SK-N-SH (cell line): ENCODE results near the gene MAGEA11. TPM values are rescaled to one million over a fixed set of nuclear protein-coding genes. Genes with fewer than 3 reads are reported as not detected.
"Not testable (repeated sequence)": the region's sequence is repeated elsewhere in the genome, so short reads cannot be mapped to it uniquely, and the experiment has no call there.

Experiments
- CTCF ChIA-PET: fragments of 300-600, 350-600 bp; formaldehyde crosslinking; extraction: SDS; loops from one replicate; lab custom pipeline; 2021; lab: Yijun Ruan, JAX
- POLR2A ChIA-PET: fragments of 350-600 bp; sonication (Branson Sonifier 250); formaldehyde crosslinking; extraction: SDS; loops from one replicate; lab custom pipeline; 2020; ENCODE audit warnings: antibody characterized with exemption, inconsistent platforms; lab: Yijun Ruan, JAX
- DNase-seq: peaks from one replicate; pipeline ENCODE4 v3.0.0; 2012
- H2AFZ ChIP-seq: fragments of 200-600 bp; sonication (generic); 2 replicates; pipeline ENCODE4 v1.8.1; 2016; ENCODE audit warnings: antibody characterized with exemption, mild to moderate bottlenecking, low read depth
- H3F3A ChIP-seq: fragments of 200-600 bp; sonication (generic); replicated peaks from 2 replicates; pipeline ENCODE3; 2016; ENCODE audit warnings: antibody characterized with exemption, mild to moderate bottlenecking; ENCODE audit not compliant: insufficient read depth
- H3K27ac ChIP-seq, 2 experiments: fragments of 200-500 bp in 1 of 2; fragments of 200-600 bp in 1 of 2; sonication (Bioruptor generic) in 1 of 2; sonication (generic), shearing (Covaris generic) in 1 of 2; 2 replicates each; pipeline versions ENCODE4 v1.5.1 to v1.6.1; 2014 to 2016; ENCODE audit warnings: low read depth in 2 of 2, inconsistent platforms in 1 of 2, low read length in 1 of 2, mild to moderate bottlenecking in 1 of 2, mixed read lengths in 1 of 2
- H3K27me3 ChIP-seq: fragments of 200-600 bp; sonication (generic), shearing (Covaris generic); 2 replicates; pipeline ENCODE4 v1.6.1; 2016; ENCODE audit warnings: mixed run types; ENCODE audit not compliant: insufficient read depth
- H3K36me3 ChIP-seq, 2 experiments: fragments of 200-500 bp in 1 of 2; fragments of 200-600 bp in 1 of 2; sonication (Bioruptor generic) in 1 of 2; sonication (generic) in 1 of 2; replicated peaks in 1 of 2; 2 replicates each; pipeline versions ENCODE3 to v1.5.1; 2014 to 2016; ENCODE audit warnings: low read length in 1 of 2, mild to moderate bottlenecking in 1 of 2; ENCODE audit not compliant: insufficient read depth in 2 of 2, control insufficient read depth in 1 of 2
- H3K4me1 ChIP-seq, 2 experiments: fragments of 200-500 bp in 1 of 2; fragments of 200-600 bp in 1 of 2; sonication (Bioruptor generic) in 1 of 2; sonication (generic), shearing (Covaris generic) in 1 of 2; 2 replicates each; pipeline versions ENCODE4 v1.5.1 to v1.6.1; 2014 to 2016; ENCODE audit warnings: low read depth in 1 of 2, low read length in 1 of 2, mixed run types in 1 of 2; ENCODE audit not compliant: insufficient read depth in 2 of 2, control insufficient read depth in 1 of 2
- H3K4me2 ChIP-seq: fragments of 200-600 bp; sonication (generic), shearing (Covaris generic); 2 replicates; pipeline ENCODE4 v1.6.1; 2017; ENCODE audit warnings: mixed run types
- H3K4me3 ChIP-seq, 2 experiments: fragments of 200-500 bp in 1 of 2; fragments of 200-600 bp in 1 of 2; sonication (Bioruptor generic) in 1 of 2; sonication (generic), shearing (Covaris generic) in 1 of 2; 2 replicates each; pipeline versions ENCODE4 v1.5.1 to v1.8.1; 2014 to 2016; ENCODE audit warnings: low read depth in 2 of 2, inconsistent platforms in 1 of 2, low read length in 1 of 2, mild to moderate bottlenecking in 1 of 2, mixed read lengths in 1 of 2, moderate library complexity in 1 of 2
- H3K79me2 ChIP-seq: fragments of 200-600 bp; sonication (generic); 2 replicates; pipeline ENCODE4 v1.8.1; 2017; ENCODE audit warnings: mild to moderate bottlenecking; ENCODE audit not compliant: insufficient read depth
- H3K9ac ChIP-seq: fragments of 200-600 bp; sonication (generic); 2 replicates; pipeline ENCODE4 v1.6.1; 2017; ENCODE audit warnings: mixed run types
- H3K9me2 ChIP-seq: fragments of 200-600 bp; sonication (generic); 2 replicates; pipeline ENCODE4 v1.6.1; 2017; ENCODE audit warnings: mixed run types
- H3K9me3 ChIP-seq: fragments of 200-600 bp; sonication (generic); 2 replicates; pipeline ENCODE4 v1.6.1; 2017; ENCODE audit warnings: mixed run types, mild to moderate bottlenecking, moderate library complexity
- H4K20me1 ChIP-seq: fragments of 200-600 bp; sonication (generic); 2 replicates; pipeline ENCODE4 v1.6.1; 2017; ENCODE audit warnings: mild to moderate bottlenecking, mixed run types; ENCODE audit not compliant: insufficient read depth
- EP300 ChIP-seq, 2 experiments: IDR thresholded peaks; 2 replicates each; pipeline versions ENCODE4 v1.4.0 to v1.6.1; 2012; ENCODE audit warnings: borderline replicate concordance in 1 of 2, low read depth in 1 of 2, low read length in 1 of 2
- EZH2phosphoT487 ChIP-seq: fragments of 200-600 bp; sonication (generic); IDR thresholded peaks from 2 replicates; pipeline ENCODE4 v1.6.1; 2017; ENCODE audit warnings: low read depth, mixed run types, mild to moderate bottlenecking, antibody characterized with exemption, moderate library complexity, borderline replicate concordance
- GABPA ChIP-seq: IDR thresholded peaks from 2 replicates; pipeline ENCODE4 v1.4.0; 2012; ENCODE audit warnings: low read depth, mild to moderate bottlenecking
- MEF2A ChIP-seq: IDR thresholded peaks from 2 replicates; pipeline ENCODE4 v1.4.0; 2012; ENCODE audit warnings: low read depth, borderline replicate concordance
- MXI1 ChIP-seq: IDR thresholded peaks from 2 replicates; pipeline ENCODE4 v1.6.1; 2012; ENCODE audit warnings: mild to moderate bottlenecking, low read depth, low read length, improper control_type of control experiment
- POLR2AphosphoS5 ChIP-seq: IDR thresholded peaks from 2 replicates; pipeline ENCODE4 v1.6.1; 2012; ENCODE audit warnings: low read depth, low read length
- RAD21 ChIP-seq: IDR thresholded peaks from 2 replicates; pipeline ENCODE4 v1.6.1; 2012; ENCODE audit warnings: mild to moderate bottlenecking, low read length
- RFX5 ChIP-seq: IDR thresholded peaks from 2 replicates; pipeline ENCODE4 v1.6.1; 2012; ENCODE audit warnings: mild to moderate bottlenecking, improper control_type of control experiment, low read length
- SMC3 ChIP-seq: IDR thresholded peaks from 2 replicates; pipeline ENCODE4 v1.6.1; 2012; ENCODE audit warnings: low read depth, low read length, improper control_type of control experiment
- TEAD4 ChIP-seq: IDR thresholded peaks from 2 replicates; pipeline ENCODE4 v1.4.0; 2012; ENCODE audit warnings: mild to moderate bottlenecking, borderline replicate concordance; ENCODE audit not compliant: insufficient read depth
- YY1 ChIP-seq: IDR thresholded peaks from 2 replicates; pipeline ENCODE4 v1.4.0; 2012; ENCODE audit warnings: low read depth, mild to moderate bottlenecking
- WGBS: methylation state at CpG from one replicate; pipeline ENCODE4 v1.1.6; 2017; ENCODE audit warnings: low lambda C conversion rate; 5-methylcytosine and 5-hydroxymethylcytosine counted together
- polyA plus RNA-seq, 3 experiments: library from polyadenylated mRNA; depleted of rRNA; stranded (reverse); fragments of >200 nt; gene quantifications; 2 replicates each; pipeline ENCODE4 v1.2.3, GENCODE V29; 2012
- TF ChIP-seq, protein P1 (sequence below): IDR thresholded peaks from 2 replicates; pipeline ENCODE4; 2012
- TF ChIP-seq, protein P2 (sequence below): fragments of 150-350 bp; IDR thresholded peaks from 2 replicates; pipeline ENCODE4 v1.6.1; 2016; ENCODE audit warnings: mild to moderate bottlenecking, low read depth, low read length
- TF ChIP-seq, protein P3 (sequence below): fragments of 200-600 bp; sonication (generic); IDR thresholded peaks from 2 replicates; pipeline ENCODE4 v1.6.1; 2017; ENCODE audit warnings: antibody characterized with exemption, mild to moderate bottlenecking, moderate library complexity
- TF ChIP-seq, protein P4 (sequence below): IDR thresholded peaks from 2 replicates; pipeline ENCODE4 v1.6.1; 2012; ENCODE audit warnings: mild to moderate bottlenecking, low read depth, low read length, moderate library complexity

MAGEA11 gene
- polyA plus RNA-seq, 1 of the 3 experiments (the other 2 are of a cell fraction): 0.03 TPM

DNA sequence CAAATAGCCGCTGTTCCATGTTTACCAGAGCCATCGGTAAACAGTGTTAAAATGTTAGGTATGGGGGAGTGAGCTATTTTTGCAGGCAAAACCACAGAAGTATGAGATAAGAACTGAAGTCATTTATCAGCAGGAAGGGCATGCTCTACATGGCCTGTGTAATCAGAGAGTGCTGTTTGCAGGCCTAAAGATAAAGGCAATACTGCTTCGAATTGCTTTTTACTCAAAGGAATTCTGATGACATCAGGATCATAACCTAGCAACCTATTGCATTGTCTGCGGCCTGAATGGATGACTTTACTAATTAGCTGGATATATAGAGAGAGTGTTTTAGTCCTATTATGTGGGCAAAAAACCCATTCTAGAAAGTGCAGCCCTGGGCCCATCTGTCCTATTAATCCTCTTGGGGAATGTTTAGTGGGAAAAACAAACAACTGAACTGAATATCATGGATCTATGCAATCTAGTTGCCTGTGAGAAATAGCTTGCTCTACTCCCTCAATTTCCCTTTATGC lies 32.6 kb upstream of the MAGEA11 start:
- H3K9me3 ChIP-seq, H3K27me3 ChIP-seq, DNase-seq, H3F3A ChIP-seq, H3K9me2 ChIP-seq, POLR2A ChIA-PET, H3K9ac ChIP-seq, H3K79me2 ChIP-seq, CTCF ChIA-PET, H3K36me3 ChIP-seq, H2AFZ ChIP-seq, H3K4me1 ChIP-seq, H3K4me3 ChIP-seq, H3K4me2 ChIP-seq, H3K27ac ChIP-seq, H4K20me1 ChIP-seq: not testable (repeated sequence)
- 23% methylated on average over 2 of the region's 4 CpGs for WGBS

DNA sequence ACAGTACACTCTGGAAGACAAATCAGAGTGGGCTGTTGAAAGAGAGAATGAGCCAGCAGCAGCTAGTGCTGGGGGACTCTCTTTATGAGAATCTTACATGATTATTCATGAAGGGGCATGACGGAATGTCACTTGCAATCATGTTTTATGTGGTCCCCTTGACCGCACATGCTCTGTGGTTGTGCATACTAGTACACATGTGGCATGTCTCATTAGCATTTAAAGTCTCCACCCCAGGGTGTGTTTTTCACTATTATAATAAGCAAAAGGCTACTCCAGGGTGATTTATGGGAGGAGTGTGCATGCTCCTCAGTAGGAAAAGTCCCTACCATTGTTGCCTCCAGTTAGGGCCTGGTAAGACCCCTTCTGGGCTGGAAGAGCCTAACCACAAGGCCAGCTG lies 30.7 kb upstream of the MAGEA11 start:
- Histone ChIP-seq H3K4me2 (no peak overlapping the region), H3K9me2 (no peaks in the 10 kb centered on the region), H3K79me2 (no peaks in the 10 kb centered on the region), H3K9ac (no peak overlapping the region), H4K20me1 (no peaks in the 10 kb centered on the region), H3K27me3 (peaks cover 10% of the 10 kb centered on the region; the same call in 1 of the 2 replicates), H3K36me3 (no peaks in the 10 kb centered on the region), H3K27ac (no peak overlapping the region), H3K4me3 (no peak overlapping the region), H2AFZ (no peak overlapping the region), H3F3A (no peaks in the 10 kb centered on the region), H3K4me1 (no peaks in the 10 kb centered on the region), H3K9me3 (no peaks in the 10 kb centered on the region)
- no peak for DNase-seq
- 28% methylated on average over 2 of the region's 2 CpGs for WGBS
- no peak for TF ChIP-seq SMC3
- no peak for TF ChIP-seq MEF2A
- TF ChIP-seq, protein P1, sequence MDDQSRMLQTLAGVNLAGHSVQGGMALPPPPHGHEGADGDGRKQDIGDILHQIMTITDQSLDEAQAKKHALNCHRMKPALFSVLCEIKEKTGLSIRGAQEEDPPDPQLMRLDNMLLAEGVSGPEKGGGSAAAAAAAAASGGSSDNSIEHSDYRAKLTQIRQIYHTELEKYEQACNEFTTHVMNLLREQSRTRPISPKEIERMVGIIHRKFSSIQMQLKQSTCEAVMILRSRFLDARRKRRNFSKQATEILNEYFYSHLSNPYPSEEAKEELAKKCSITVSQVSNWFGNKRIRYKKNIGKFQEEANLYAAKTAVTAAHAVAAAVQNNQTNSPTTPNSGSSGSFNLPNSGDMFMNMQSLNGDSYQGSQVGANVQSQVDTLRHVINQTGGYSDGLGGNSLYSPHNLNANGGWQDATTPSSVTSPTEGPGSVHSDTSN: no peak
- TF ChIP-seq, protein P2, sequence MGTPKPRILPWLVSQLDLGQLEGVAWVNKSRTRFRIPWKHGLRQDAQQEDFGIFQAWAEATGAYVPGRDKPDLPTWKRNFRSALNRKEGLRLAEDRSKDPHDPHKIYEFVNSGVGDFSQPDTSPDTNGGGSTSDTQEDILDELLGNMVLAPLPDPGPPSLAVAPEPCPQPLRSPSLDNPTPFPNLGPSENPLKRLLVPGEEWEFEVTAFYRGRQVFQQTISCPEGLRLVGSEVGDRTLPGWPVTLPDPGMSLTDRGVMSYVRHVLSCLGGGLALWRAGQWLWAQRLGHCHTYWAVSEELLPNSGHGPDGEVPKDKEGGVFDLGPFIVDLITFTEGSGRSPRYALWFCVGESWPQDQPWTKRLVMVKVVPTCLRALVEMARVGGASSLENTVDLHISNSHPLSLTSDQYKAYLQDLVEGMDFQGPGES: no peak
- no peak for TF ChIP-seq EP300 (IDR thresholded peaks at IDR 0.05; ENCODE audit: borderline replicate concordance in 1 of 2, low read depth in 1 of 2, low read length in 1 of 2)
- TF ChIP-seq, protein P3, sequence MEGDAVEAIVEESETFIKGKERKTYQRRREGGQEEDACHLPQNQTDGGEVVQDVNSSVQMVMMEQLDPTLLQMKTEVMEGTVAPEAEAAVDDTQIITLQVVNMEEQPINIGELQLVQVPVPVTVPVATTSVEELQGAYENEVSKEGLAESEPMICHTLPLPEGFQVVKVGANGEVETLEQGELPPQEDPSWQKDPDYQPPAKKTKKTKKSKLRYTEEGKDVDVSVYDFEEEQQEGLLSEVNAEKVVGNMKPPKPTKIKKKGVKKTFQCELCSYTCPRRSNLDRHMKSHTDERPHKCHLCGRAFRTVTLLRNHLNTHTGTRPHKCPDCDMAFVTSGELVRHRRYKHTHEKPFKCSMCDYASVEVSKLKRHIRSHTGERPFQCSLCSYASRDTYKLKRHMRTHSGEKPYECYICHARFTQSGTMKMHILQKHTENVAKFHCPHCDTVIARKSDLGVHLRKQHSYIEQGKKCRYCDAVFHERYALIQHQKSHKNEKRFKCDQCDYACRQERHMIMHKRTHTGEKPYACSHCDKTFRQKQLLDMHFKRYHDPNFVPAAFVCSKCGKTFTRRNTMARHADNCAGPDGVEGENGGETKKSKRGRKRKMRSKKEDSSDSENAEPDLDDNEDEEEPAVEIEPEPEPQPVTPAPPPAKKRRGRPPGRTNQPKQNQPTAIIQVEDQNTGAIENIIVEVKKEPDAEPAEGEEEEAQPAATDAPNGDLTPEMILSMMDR: no peak
- TF ChIP-seq, protein P4, sequence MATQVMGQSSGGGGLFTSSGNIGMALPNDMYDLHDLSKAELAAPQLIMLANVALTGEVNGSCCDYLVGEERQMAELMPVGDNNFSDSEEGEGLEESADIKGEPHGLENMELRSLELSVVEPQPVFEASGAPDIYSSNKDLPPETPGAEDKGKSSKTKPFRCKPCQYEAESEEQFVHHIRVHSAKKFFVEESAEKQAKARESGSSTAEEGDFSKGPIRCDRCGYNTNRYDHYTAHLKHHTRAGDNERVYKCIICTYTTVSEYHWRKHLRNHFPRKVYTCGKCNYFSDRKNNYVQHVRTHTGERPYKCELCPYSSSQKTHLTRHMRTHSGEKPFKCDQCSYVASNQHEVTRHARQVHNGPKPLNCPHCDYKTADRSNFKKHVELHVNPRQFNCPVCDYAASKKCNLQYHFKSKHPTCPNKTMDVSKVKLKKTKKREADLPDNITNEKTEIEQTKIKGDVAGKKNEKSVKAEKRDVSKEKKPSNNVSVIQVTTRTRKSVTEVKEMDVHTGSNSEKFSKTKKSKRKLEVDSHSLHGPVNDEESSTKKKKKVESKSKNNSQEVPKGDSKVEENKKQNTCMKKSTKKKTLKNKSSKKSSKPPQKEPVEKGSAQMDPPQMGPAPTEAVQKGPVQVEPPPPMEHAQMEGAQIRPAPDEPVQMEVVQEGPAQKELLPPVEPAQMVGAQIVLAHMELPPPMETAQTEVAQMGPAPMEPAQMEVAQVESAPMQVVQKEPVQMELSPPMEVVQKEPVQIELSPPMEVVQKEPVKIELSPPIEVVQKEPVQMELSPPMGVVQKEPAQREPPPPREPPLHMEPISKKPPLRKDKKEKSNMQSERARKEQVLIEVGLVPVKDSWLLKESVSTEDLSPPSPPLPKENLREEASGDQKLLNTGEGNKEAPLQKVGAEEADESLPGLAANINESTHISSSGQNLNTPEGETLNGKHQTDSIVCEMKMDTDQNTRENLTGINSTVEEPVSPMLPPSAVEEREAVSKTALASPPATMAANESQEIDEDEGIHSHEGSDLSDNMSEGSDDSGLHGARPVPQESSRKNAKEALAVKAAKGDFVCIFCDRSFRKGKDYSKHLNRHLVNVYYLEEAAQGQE: no peak
- TF ChIP-seq RAD21: no peak
- TF ChIP-seq MXI1: no peak
- TF ChIP-seq RFX5: no peak
- no peak for TF ChIP-seq GABPA
- TF ChIP-seq POLR2AphosphoS5: no peak
- TF ChIP-seq EZH2phosphoT487: no peak
- TF ChIP-seq YY1: no peak
- no peak for TF ChIP-seq TEAD4
- ChIA-PET CTCF (no interaction called here), POLR2A (no interaction called here)
